GM10266 (cell line): ENCODE measurements around the gene MAN2B2.

Experiments used
- DNase-seq: peaks from one replicate; pipeline ENCODE4 v3.0.0; 2012; ENCODE audit errors: extremely low spot score
- TF ChIP-seq, protein P1 (sequence below): IDR thresholded peaks from 2 replicates; pipeline ENCODE4 v1.5.1; 2012; ENCODE audit warnings: mild to moderate bottlenecking, low read depth; ENCODE audit not compliant: control insufficient read depth, insufficient read depth; ENCODE audit errors: missing control alignments

Gene MAN2B2

DNA sequence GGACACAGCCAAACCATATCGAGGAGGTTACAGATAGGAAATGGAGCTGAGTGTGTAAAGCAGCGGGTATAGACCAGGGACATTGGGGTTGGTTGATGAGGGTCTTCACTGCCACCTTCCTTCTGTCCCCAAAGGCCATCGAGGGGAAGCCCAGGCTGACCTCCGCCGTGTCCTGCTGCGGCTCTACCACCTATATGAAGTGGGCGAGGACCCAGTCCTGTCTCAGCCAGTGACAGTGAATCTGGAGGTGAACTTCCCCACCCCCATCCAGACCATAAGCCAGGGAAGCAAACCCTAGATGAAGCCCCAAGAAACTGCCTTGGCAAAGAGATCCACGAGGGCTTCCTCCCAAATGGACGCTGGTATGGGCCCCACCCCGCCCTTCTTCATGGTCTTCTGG, 42.3 kb downstream of the MAN2B2 start:
- TF ChIP-seq, protein P1, sequence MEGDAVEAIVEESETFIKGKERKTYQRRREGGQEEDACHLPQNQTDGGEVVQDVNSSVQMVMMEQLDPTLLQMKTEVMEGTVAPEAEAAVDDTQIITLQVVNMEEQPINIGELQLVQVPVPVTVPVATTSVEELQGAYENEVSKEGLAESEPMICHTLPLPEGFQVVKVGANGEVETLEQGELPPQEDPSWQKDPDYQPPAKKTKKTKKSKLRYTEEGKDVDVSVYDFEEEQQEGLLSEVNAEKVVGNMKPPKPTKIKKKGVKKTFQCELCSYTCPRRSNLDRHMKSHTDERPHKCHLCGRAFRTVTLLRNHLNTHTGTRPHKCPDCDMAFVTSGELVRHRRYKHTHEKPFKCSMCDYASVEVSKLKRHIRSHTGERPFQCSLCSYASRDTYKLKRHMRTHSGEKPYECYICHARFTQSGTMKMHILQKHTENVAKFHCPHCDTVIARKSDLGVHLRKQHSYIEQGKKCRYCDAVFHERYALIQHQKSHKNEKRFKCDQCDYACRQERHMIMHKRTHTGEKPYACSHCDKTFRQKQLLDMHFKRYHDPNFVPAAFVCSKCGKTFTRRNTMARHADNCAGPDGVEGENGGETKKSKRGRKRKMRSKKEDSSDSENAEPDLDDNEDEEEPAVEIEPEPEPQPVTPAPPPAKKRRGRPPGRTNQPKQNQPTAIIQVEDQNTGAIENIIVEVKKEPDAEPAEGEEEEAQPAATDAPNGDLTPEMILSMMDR = no peak
- DNase-seq = no peak

DNA sequence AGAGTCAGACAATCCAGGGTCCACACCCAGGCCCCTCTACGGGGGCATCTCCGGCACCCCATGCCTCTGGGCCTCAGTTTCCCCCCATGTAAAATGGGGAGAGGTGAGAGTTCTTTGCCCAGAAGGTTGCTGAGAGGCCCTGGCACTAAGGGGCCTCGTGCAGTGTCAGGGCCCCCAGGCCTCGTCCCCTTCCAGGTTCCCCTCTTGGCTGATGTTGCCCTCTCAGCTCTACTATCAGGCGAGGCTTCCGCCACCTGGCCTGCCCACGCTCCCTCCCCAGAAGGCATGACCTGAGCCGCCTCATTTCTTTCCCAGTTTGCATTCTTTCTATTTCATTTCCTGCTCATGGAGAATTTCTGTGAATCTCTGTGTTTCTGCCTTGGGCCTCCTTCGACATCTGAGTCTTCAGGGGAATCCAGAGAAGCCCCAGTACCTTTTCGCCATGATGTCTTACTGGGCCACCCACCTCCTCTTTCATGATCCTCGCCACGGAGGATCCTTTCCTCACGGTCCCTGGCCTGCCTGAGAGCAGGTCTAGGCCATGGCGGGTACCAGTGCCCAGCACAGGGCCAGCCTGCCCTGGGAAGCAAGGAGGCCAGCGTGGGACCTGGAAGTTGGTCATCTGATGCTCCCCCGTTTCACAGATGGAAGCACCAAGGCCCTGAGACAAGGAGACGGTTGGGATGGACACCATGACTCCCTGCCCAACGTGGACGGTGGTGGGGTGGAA, 43.6 kb downstream of the MAN2B2 start:
- TF ChIP-seq, protein P1 = no peak
- DNase-seq = no peak

DNA sequence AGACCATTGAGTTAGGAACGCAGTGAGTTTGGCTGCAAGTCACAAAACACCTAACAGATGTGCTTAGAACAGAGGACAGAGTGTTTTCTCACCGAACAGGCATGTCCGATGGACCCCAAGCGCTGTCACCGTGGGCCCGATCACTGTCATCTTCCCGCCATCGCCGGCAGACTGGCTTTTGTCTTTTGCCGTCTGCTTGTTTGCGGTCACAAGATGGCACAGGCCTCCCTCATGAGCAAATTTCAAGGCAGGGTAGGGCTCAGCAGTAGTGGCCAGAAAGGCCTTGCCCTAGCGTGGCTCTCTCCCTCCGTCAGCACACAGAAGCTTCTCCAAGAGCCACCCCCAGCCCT, 44.1 kb downstream of the MAN2B2 start:
- no peak for DNase-seq
- TF ChIP-seq, protein P1 = no peak

DNA sequence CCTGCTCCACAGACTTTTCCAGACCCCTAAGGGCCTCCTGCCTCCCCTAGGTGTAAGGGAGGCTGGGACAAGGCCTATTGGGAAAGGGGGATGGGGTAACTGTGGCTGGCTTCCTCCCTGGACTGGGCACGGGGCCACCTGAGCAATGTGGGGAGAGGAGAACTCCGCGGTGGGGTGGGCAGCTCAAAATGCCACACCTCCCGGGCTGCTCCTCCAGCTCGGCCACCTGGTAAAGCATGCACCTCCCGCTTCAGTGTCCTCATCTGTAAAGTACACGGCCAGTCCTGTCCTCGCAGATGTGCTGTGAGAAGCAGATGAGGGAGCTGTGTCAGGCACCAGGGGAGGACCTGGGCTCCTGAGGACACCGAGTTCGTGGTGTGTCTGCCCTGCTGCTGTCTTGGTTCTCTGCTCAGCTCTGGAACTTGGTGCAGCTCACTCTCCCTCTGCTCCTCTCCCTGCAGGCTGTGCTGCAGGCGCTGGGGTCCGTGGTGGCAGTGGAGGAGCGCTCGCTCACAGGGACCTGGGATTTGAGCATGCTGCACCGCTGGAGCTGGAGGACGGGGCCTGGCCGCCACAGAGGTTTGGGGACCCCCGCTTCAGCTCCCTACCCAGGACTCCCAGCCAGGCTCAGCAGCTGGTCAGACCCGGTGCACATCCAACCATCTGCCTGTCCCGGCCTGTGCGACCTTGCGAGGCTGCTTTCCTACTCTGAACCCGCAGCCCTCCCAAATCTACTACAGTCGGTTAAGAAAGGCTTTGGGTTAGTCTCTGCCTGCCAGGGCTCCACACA, 44.7 kb downstream of the MAN2B2 start:
- TF ChIP-seq, protein P1 = no peak
- no peak for DNase-seq

DNA sequence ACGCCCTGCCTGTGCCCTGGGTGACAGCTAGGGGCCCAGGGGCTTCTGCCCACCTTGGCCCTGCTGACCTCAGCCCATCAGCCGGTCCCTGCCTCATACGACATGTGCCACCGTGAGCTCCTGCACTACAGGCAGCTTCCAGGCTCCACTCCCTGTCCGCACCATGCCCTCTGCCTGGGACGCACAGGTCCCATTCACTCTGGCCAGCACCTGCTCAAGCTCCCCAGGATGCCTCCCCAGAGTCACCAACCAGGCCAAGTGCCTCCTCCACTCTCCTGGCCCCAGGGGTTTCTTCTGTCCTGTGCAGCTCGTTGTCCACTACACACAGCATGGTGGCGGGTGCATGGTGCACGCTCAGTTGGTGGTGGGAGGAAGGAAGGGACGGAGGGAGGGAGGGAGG, 45.3 kb downstream of the MAN2B2 start:
- TF ChIP-seq, protein P1 = no peak
- no peak for DNase-seq

DNA sequence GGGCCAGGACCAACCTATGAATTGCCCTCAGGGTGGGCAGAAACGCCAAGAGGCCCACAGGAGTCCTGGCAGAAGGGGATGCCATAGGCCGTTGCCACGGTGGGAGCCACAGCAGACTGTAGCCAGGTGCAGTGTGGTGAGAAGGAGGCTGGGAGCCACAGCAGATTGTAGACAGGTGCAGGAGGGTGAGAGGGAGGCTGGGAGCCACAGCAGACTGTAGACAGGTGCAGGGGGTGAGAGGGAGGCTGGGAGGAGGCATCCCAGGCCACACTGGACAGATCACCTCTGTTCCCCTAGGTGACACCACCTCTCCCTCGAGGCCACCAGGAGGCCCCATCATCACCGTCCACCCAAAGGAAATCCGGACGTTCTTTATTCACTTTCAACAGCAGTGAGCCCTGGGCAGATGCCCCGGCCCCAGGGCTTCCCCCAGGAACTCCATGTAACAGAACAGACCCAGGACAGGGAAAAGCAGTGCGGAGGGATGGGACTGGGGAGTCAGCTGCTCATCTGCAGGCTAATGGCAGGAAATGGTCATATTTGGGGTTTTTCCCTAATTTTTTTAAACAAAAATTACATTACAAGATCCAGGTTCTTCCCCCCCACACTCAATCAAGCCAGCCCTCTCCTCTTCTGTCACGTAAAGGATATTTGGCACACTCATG, 46.0 kb downstream of the MAN2B2 start:
- no peak for DNase-seq
- TF ChIP-seq, protein P1 = no peak
